Naive thymus-derived CD4-positive, alpha-beta T cell (primary cell): ENCODE measurements around the gene URGCP. TPM values are rescaled to one million over a fixed set of nuclear protein-coding genes. Genes with fewer than 3 reads are reported as not detected.

ENCODE experiments used
- ATAC-seq: fragments of 150-1000 bp; cut with Tn5 transposase; 2 replicates; pipeline ENCODE4 v1.10.0; 2021; ENCODE audit warnings: mild to moderate bottlenecking, moderate library complexity
- CTCF ChIA-PET: fragments of 350-600 bp; sonication (Branson Sonifier 250); formaldehyde crosslinking; loops from one replicate; lab custom pipeline; 2021; ENCODE audit warnings: antibody characterized with exemption; lab: Charles Lee
- POLR2A ChIA-PET: fragments of 350-600 bp; sonication (Branson Sonifier 250); formaldehyde crosslinking; loops from one replicate; lab custom pipeline; 2021; ENCODE audit warnings: antibody characterized with exemption, inconsistent platforms; lab: Charles Lee
- DNase-seq, 9 donors: peaks; one replicate each; pipeline versions ENCODE4 v3.0.0 to v3.0.0-alpha.2; 2020 to 2022; ENCODE audit warnings: mixed read lengths in 1 of 9
- H3K27ac ChIP-seq: one replicate; pipeline ENCODE4 v1.7.0; 2013; ENCODE audit warnings: mild to moderate bottlenecking, low read depth, low read length, moderate library complexity
- H3K27me3 ChIP-seq, 2 donors: one replicate each; pipeline ENCODE4 v1.7.0; 2013; ENCODE audit warnings: low read length in 2 of 2, mild to moderate bottlenecking in 2 of 2, moderate library complexity in 2 of 2; ENCODE audit not compliant: control insufficient read depth in 2 of 2, insufficient read depth in 2 of 2
- H3K36me3 ChIP-seq, 3 experiments: 1 replicate in 2 of 3; 2 replicates in 1 of 3; pipeline ENCODE4 v1.7.0; 2013; ENCODE audit warnings: low read length in 3 of 3, mild to moderate bottlenecking in 3 of 3, moderate library complexity in 1 of 3; ENCODE audit not compliant: insufficient read depth in 3 of 3, control insufficient read depth in 2 of 3
- H3K4me1 ChIP-seq, 2 donors: one replicate each; pipeline ENCODE4 v1.7.0; 2013; ENCODE audit warnings: low read length in 2 of 2, mild to moderate bottlenecking in 2 of 2, moderate library complexity in 1 of 2; ENCODE audit not compliant: control insufficient read depth in 2 of 2, insufficient read depth in 2 of 2
- H3K4me3 ChIP-seq: 2 replicates; pipeline ENCODE4 v1.7.0; 2013; ENCODE audit warnings: mild to moderate bottlenecking, low read length
- H3K9me3 ChIP-seq, 3 experiments: 1 replicate in 2 of 3; 2 replicates in 1 of 3; pipeline ENCODE4 v1.7.0; 2013; ENCODE audit warnings: low read length in 3 of 3; ENCODE audit not compliant: control insufficient read depth in 2 of 3
- H3K27ac Mint-ChIP-seq, 9 donors: one replicate each; pipeline ENCODE4 v1.8.0; 2020 to 2022; ENCODE audit warnings: mixed read lengths in 9 of 9, mild to moderate bottlenecking in 8 of 9, moderate library complexity in 5 of 9, inconsistent platforms in 2 of 9
- H3K27me3 Mint-ChIP-seq, 5 donors: one replicate each; pipeline ENCODE4 v1.8.0; 2021 to 2022; ENCODE audit warnings: mixed read lengths in 5 of 5, mild to moderate bottlenecking in 1 of 5
- H3K36me3 Mint-ChIP-seq, 5 donors: one replicate each; pipeline ENCODE4 v1.8.0; 2020 to 2022; ENCODE audit warnings: mixed read lengths in 5 of 5, mild to moderate bottlenecking in 3 of 5, inconsistent platforms in 1 of 5
- H3K4me1 Mint-ChIP-seq, 7 donors: one replicate each; pipeline ENCODE4 v1.8.0; 2020 to 2022; ENCODE audit warnings: mixed read lengths in 7 of 7, mild to moderate bottlenecking in 3 of 7, inconsistent platforms in 1 of 7
- H3K4me3 Mint-ChIP-seq, 10 donors: one replicate each; pipeline ENCODE4 v1.8.0; 2020 to 2022; ENCODE audit warnings: mild to moderate bottlenecking in 10 of 10, mixed read lengths in 10 of 10, moderate library complexity in 6 of 10, inconsistent platforms in 2 of 10
- H3K9me3 Mint-ChIP-seq, 11 donors: one replicate each; pipeline ENCODE4 v1.8.0; 2020 to 2022; ENCODE audit warnings: mixed read lengths in 11 of 11, mild to moderate bottlenecking in 4 of 11, inconsistent platforms in 1 of 11, moderate library complexity in 1 of 11
- intact Hi-C, 2 donors: fragments of 100-400 bp; cut with micrococcal nuclease; formaldehyde crosslinking; loops; one replicate each; pipeline ENCODE4 v1.15.1; 2023
- polyA plus RNA-seq, 2 donors: library from polyadenylated mRNA; unstranded; fragments of 300-500 nt; fragmentation: Illumina TruSeq; gene quantifications; one replicate each; pipeline ENCODE4 v1.2.3, GENCODE V29; 2021
- total RNA-seq, 6 experiments: library from RNA in 5 of 6; stranded (reverse) in 5 of 6; gene quantifications; 1 replicate in 5 of 6; 2 replicates in 1 of 6; pipeline ENCODE4 v1.2.3 and lab custom pipeline; 2021 to 2026

URGCP gene
- total RNA-seq (10 to 100 TPM; 20.0 to 33.7 (median 26.8) TPM), polyA plus RNA-seq (10 to 100 TPM; 22.0 to 40.6 TPM), total RNA-seq (lab: John Stamatoyannopoulos, UW) (38.6 reads per million, percentile 65 among the genes with 10 or more reads in this experiment)

DNA sequence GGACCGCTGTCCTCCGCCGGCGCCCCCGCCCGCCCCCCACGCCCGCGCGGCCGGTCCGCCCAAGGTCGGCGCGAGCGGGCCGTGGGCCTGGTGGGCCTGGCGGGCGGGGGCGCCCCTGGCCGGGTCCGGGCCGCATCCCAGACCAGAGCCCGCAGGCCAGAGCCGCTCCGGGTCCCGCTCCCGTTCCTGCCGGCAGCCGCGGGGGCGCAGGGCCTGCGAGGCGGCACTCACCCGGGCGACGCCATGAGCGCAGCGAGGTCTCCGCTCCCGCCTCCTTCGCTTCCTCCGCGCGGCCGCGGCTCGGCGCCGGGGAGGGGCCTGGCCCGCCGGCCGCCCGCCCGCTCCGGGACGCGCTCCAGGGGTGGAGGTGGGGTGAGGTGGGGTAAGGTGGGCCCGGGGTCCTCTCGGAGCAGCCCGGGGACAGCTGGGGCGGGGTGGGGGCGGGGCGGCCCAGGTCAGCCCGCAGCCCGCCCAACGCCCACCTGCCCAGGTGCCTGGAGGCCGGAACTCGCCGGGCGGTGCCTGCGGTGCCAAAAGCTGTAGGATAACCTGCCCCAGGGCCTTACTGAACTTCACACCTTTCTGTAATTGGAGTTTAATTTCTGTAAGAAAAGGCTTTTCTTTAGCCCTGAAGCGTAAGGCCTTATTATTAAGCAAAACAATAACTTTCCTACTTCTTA lies at the start of gene URGCP:
TSS of gene URGCP (minus strand) at position 266 of the 680 bp plus-strand sequence. CDS start at position 245, 21 bp downstream.
- no peaks in the 10 kb centered on the region for H3K9me3 ChIP-seq
- ChIA-PET POLR2A (interaction anchor here (0.9 to 1.7 kb wide), 2 partner anchors 20 to 37 kb away, joined by 3 to 6 read pairs; partner anchors contain the start of genes MRPS24 and UBE2D4), CTCF (no interaction called here)
- Mint-ChIP-seq H3K4me3 (peak within 1 kb of the TSS; percentile 91 to 97 (median 95)), H3K27me3 (no peaks in the 10 kb centered on the region), H3K27ac (peak within 1 kb of the TSS; percentile 92 to 97 (median 96)), H3K9me3 (no peaks in the 10 kb centered on the region), H3K36me3 (peaks cover 0 to 6% (median 3%) of the 10 kb centered on the region in 5 donors), H3K4me1 (peaks cover 21 to 57% (median 40%) of the 10 kb centered on the region in 7 donors)
- DNase-seq (peak; percentile 37 to 70 (median 52)), ATAC-seq (peak; percentile 92)
- no peaks in the 10 kb centered on the region for H3K36me3 ChIP-seq
- H3K27me3 ChIP-seq, result no peaks in the 10 kb centered on the region
- H3K4me1 ChIP-seq, result peaks cover 18 to 22% of the 10 kb centered on the region in 2 donors
- intact Hi-C loops, result loop anchor here (1.0 kb wide), 2 partner anchors 20 to 37 kb away; partner anchors contain the start of genes MRPS24 (in 2 of the 2) and UBE2D4 (in 2 of the 2)
- H3K27ac ChIP-seq, result peak within 1 kb of the TSS; percentile 78
- H3K4me3 ChIP-seq, result peak within 1 kb of the TSS; percentile 74

- Histone ChIP-seq H3K27me3 (no peaks in the 10 kb centered on the region), H3K27ac (no peak overlapping the region), H3K4me3 (no peak overlapping the region), H3K36me3 (peaks cover 0 to 19% (median 0%) of the 10 kb centered on the region in 3 experiments), H3K4me1 (peaks cover 0 to 12% of the 10 kb centered on the region in 2 donors), H3K9me3 (no peaks in the 10 kb centered on the region)
- Mint-ChIP-seq H3K4me3 (peak overlapping the region in 7 of 10 donors; percentile 7 to 62 (median 33)), H3K36me3 (peaks cover 11 to 44% (median 24%) of the 10 kb centered on the region in 5 donors), H3K27me3 (no peaks in the 10 kb centered on the region), H3K27ac (peak overlapping the region in 8 of 9 donors; percentile 29 to 91 (median 72)), H3K9me3 (peaks cover 0 to 1% (median 0%) of the 10 kb centered on the region in 11 donors), H3K4me1 (peaks cover 9 to 20% (median 11%) of the 10 kb centered on the region in 7 donors)
- peak in 3 of 9 donors; percentile 8 to 13 (median 11) for DNase-seq
- ChIA-PET POLR2A (no interaction called here), CTCF (no interaction called here)
- ATAC-seq, result no peak
- intact Hi-C loops, result no loop called here
Measured at GRCh38 chr7:43956027-43956426, 49.6 kb upstream of the URGCP start.

- Histone ChIP-seq H3K4me1 (peaks cover 0 to 12% of the 10 kb centered on the region in 2 donors), H3K36me3 (peaks cover 0 to 30% (median 0%) of the 10 kb centered on the region in 3 experiments), H3K4me3 (no peak overlapping the region), H3K9me3 (no peaks in the 10 kb centered on the region), H3K27me3 (no peaks in the 10 kb centered on the region), H3K27ac (no peak overlapping the region)
- Mint-ChIP-seq H3K4me1 (peaks cover 9 to 20% (median 11%) of the 10 kb centered on the region in 7 donors), H3K4me3 (no peak overlapping the region), H3K27ac (peak overlapping the region in 2 of 9 donors; percentile 27 to 74), H3K36me3 (peaks cover 8 to 39% (median 14%) of the 10 kb centered on the region in 5 donors), H3K27me3 (no peaks in the 10 kb centered on the region), H3K9me3 (peaks cover 0 to under 1% (median 0%) of the 10 kb centered on the region in 11 donors)
- intact Hi-C loops, result no loop called here
- DNase-seq (peak in 3 of 9 donors; percentile 12 to 22 (median 15)), ATAC-seq (peak; percentile 57)
- ChIA-PET POLR2A (interaction anchor here (0.9 kb wide), 1 partner anchor 219 kb away, joined by 3 read pairs; no protein-coding TSS in a partner anchor), CTCF (interaction anchor here (0.5 kb wide), 1 partner anchor 112 kb away, joined by 3 read pairs; no protein-coding TSS in a partner anchor)
Measured at GRCh38 chr7:43954524-43955228, 48.3 kb upstream of the URGCP start.

- H3K27ac Mint-ChIP-seq, result peak overlapping the region in 1 of 9 donors; percentile 90
- intact Hi-C loops, result no loop called here
- H3K9me3 Mint-ChIP-seq, result no peaks in the 10 kb centered on the region
- peaks cover 9 to 20% (median 11%) of the 10 kb centered on the region in 7 donors for H3K4me1 Mint-ChIP-seq
- DNase-seq (no peak), ATAC-seq (no peak)
- no peaks in the 10 kb centered on the region for H3K9me3 ChIP-seq
- no peak overlapping the region for H3K27ac ChIP-seq
- no peaks in the 10 kb centered on the region for H3K27me3 Mint-ChIP-seq
- POLR2A ChIA-PET, result no interaction called here
- no peak overlapping the region for H3K4me3 ChIP-seq
- H3K27me3 ChIP-seq, result no peaks in the 10 kb centered on the region
- H3K36me3 ChIP-seq, result peaks cover 0 to 46% (median 5%) of the 10 kb centered on the region in 3 experiments
- peaks cover 10 to 36% (median 13%) of the 10 kb centered on the region in 5 donors for H3K36me3 Mint-ChIP-seq
- H3K4me3 Mint-ChIP-seq, result no peak overlapping the region
- H3K4me1 ChIP-seq, result peaks cover 0 to 12% of the 10 kb centered on the region in 2 donors
- CTCF ChIA-PET, result no interaction called here
Measured at GRCh38 chr7:43953071-43953470, 46.7 kb upstream of the URGCP start.

- H3K9me3 ChIP-seq, result no peaks in the 10 kb centered on the region
- no peaks in the 10 kb centered on the region for H3K27me3 Mint-ChIP-seq
- ATAC-seq (no peak), DNase-seq (no peak)
- H3K9me3 Mint-ChIP-seq, result peaks cover 0 to 5% (median 0%) of the 10 kb centered on the region in 11 donors
- CTCF ChIA-PET, result no interaction called here
- H3K36me3 ChIP-seq, result peaks cover 0 to 47% (median 5%) of the 10 kb centered on the region in 3 experiments
- peaks cover 0 to 12% of the 10 kb centered on the region in 2 donors for H3K4me1 ChIP-seq
- intact Hi-C loops, result no loop called here
- H3K4me3 Mint-ChIP-seq, result no peak overlapping the region
- H3K27ac ChIP-seq, result no peak overlapping the region
- no peak overlapping the region for H3K4me3 ChIP-seq
- no peaks in the 10 kb centered on the region for H3K27me3 ChIP-seq
- H3K36me3 Mint-ChIP-seq, result peaks cover 10 to 42% (median 16%) of the 10 kb centered on the region in 5 donors
- POLR2A ChIA-PET, result no interaction called here
- peaks cover 9 to 20% (median 11%) of the 10 kb centered on the region in 7 donors for H3K4me1 Mint-ChIP-seq
- H3K27ac Mint-ChIP-seq, result peak overlapping the region in 1 of 9 donors; percentile 15
Measured at GRCh38 chr7:43952028-43952427, 45.6 kb upstream of the URGCP start.

DNA sequence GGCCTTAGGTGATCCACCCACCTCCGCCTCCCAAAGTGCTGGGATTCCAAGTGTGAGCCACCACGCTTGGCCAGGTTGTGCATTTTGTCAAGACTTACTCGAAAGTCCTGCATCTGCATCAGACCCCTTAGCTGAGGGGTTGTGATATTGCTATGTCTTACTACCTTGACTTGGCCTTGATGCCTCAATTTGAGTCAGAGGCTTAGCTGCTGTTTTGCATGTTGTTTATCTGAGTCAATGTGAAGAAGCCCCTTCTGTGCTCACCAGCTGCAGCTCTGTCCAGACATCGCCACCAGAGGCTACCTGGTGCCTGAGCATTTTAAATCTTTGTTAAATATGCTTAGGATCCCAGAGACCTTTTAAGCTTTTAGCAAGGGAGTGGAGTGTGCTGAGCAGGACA lies 37.9 kb upstream of the URGCP start:
- ChIA-PET CTCF (interaction anchor here (0.6 to 1.0 kb wide), 2 partner anchors 58 to 102 kb away, joined by 4 read pairs; no protein-coding TSS in a partner anchor), POLR2A (no interaction called here)
- H3K27me3 Mint-ChIP-seq, result no peaks in the 10 kb centered on the region
- peaks cover 0 to 28% (median 4%) of the 10 kb centered on the region in 3 experiments for H3K36me3 ChIP-seq
- intact Hi-C loops, result no loop called here
- no peaks in the 10 kb centered on the region for H3K9me3 ChIP-seq
- ATAC-seq, result no peak
- peaks cover 0 to 5% (median 0%) of the 10 kb centered on the region in 11 donors for H3K9me3 Mint-ChIP-seq
- DNase-seq, result no peak
- H3K4me3 Mint-ChIP-seq, result no peak overlapping the region
- H3K27ac ChIP-seq, result no peak overlapping the region
- no peak overlapping the region for H3K4me3 ChIP-seq
- H3K27ac Mint-ChIP-seq, result peak overlapping the region in 1 of 9 donors; percentile 39
- H3K4me1 Mint-ChIP-seq, result peaks cover 0 to 6% (median 0%) of the 10 kb centered on the region in 7 donors
- H3K36me3 Mint-ChIP-seq, result peaks cover 0 to 38% (median 18%) of the 10 kb centered on the region in 5 donors
- no peaks in the 10 kb centered on the region for H3K27me3 ChIP-seq
- H3K4me1 ChIP-seq, result no peaks in the 10 kb centered on the region
